Glutamatergic neuron (in vitro differentiated cells): Measurements from ENCODE around the gene RETREG2. TPM values are rescaled to one million over a fixed set of nuclear protein-coding genes. Genes with fewer than 3 reads are reported as not detected.

Source experiments
- DNase-seq: peaks from one replicate; pipeline ENCODE4 v3.0.0; 2022
- H3K27ac Mint-ChIP-seq: one replicate; pipeline ENCODE4 v1.8.0; 2020; ENCODE audit warnings: mild to moderate bottlenecking, mixed read lengths, inconsistent platforms; ENCODE audit not compliant: unreplicated experiment
- H3K27me3 Mint-ChIP-seq: one replicate; pipeline ENCODE4 v1.8.0; 2020; ENCODE audit warnings: mild to moderate bottlenecking, moderate library complexity, mixed read lengths, inconsistent platforms; ENCODE audit not compliant: unreplicated experiment
- H3K36me3 Mint-ChIP-seq: one replicate; pipeline ENCODE4 v1.8.0; 2020; ENCODE audit warnings: mild to moderate bottlenecking, mixed read lengths, inconsistent platforms; ENCODE audit not compliant: unreplicated experiment
- H3K4me1 Mint-ChIP-seq: one replicate; pipeline ENCODE4 v1.8.0; 2020; ENCODE audit warnings: mild to moderate bottlenecking, low read depth, mixed read lengths, inconsistent platforms; ENCODE audit not compliant: unreplicated experiment
- H3K4me3 Mint-ChIP-seq: one replicate; pipeline ENCODE4 v1.8.0; 2020; ENCODE audit warnings: mild to moderate bottlenecking, mixed read lengths, inconsistent platforms; ENCODE audit not compliant: unreplicated experiment
- H3K9me3 Mint-ChIP-seq: one replicate; pipeline ENCODE4 v1.8.0; 2020; ENCODE audit warnings: mild to moderate bottlenecking, moderate library complexity, mixed read lengths, inconsistent platforms; ENCODE audit not compliant: unreplicated experiment
- total RNA-seq: library from RNA; stranded (reverse); fragmentation: NEBNext Ultra II Directional; extraction: Animal tissue kit (Norgen Biotek cat#: 25700); gene quantifications from one replicate; pipeline ENCODE4 v1.2.1, GENCODE V29; 2021; ENCODE audit not compliant: unreplicated experiment
- TF ChIP-seq, protein P1 (sequence below): fragments of 200-600 bp; sonication (generic); IDR thresholded peaks from one replicate; pipeline ENCODE4 v1.5.0; 2021; ENCODE audit not compliant: partially characterized antibody, unreplicated experiment

RETREG2 gene
- total RNA-seq, 1 donor from 2014 or later = 167 TPM

DNA sequence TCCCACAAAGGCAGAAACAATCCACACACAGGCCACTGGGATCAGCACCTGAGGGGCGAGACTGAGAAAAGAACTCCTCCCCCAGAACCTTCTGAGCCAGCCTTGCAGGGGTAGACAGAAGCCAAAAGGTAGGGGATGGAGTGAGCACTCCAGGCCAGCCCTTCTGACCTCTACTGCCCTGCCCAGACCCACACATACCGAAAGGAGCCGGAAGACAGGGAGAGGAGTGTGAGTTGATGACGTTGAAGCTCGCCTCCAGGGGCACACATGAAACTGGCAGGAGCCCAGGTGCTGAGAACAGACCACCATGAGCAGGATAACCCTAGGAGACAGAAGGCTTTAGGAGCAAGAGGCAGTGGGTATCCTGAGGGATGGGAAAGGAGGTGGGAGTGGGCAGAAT, 10.1 kb upstream of the RETREG2 start:
- Mint-ChIP-seq H3K27me3 (peaks cover 8% of the 10 kb centered on the region), H3K36me3 (no peaks in the 10 kb centered on the region), H3K27ac (no peak overlapping the region), H3K4me3 (no peak overlapping the region), H3K9me3 (peaks cover 5% of the 10 kb centered on the region), H3K4me1 (no peaks in the 10 kb centered on the region)
- DNase-seq = no peak
- TF ChIP-seq, protein P1, sequence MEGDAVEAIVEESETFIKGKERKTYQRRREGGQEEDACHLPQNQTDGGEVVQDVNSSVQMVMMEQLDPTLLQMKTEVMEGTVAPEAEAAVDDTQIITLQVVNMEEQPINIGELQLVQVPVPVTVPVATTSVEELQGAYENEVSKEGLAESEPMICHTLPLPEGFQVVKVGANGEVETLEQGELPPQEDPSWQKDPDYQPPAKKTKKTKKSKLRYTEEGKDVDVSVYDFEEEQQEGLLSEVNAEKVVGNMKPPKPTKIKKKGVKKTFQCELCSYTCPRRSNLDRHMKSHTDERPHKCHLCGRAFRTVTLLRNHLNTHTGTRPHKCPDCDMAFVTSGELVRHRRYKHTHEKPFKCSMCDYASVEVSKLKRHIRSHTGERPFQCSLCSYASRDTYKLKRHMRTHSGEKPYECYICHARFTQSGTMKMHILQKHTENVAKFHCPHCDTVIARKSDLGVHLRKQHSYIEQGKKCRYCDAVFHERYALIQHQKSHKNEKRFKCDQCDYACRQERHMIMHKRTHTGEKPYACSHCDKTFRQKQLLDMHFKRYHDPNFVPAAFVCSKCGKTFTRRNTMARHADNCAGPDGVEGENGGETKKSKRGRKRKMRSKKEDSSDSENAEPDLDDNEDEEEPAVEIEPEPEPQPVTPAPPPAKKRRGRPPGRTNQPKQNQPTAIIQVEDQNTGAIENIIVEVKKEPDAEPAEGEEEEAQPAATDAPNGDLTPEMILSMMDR = no peak

DNA sequence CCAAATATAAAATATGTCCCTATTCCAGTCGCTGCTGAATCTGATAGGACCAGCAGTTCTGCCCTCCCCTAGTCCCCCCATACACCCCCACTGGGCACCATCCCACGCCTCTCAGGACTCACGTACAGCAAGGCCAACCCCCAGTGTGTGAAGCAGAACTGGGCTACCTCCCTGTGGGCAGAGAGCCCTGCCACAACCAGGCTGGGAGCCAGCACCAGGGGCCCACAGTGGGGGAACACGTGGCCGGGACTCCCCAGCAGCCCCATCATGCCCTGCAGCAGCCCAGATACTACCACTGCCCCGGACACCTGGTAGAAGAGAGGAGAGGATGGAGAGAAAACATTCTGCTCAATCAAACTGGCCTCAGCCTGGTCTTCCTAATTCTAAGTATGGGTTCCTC, 9.5 kb upstream of the RETREG2 start:
- H3K36me3 Mint-ChIP-seq = no peaks in the 10 kb centered on the region
- H3K4me1 Mint-ChIP-seq = no peaks in the 10 kb centered on the region
- no peak overlapping the region for H3K4me3 Mint-ChIP-seq
- H3K9me3 Mint-ChIP-seq = peaks cover 5% of the 10 kb centered on the region
- H3K27ac Mint-ChIP-seq = no peak overlapping the region
- TF ChIP-seq, protein P1 = no peak
- no peak for DNase-seq
- peaks cover 8% of the 10 kb centered on the region for H3K27me3 Mint-ChIP-seq

DNA sequence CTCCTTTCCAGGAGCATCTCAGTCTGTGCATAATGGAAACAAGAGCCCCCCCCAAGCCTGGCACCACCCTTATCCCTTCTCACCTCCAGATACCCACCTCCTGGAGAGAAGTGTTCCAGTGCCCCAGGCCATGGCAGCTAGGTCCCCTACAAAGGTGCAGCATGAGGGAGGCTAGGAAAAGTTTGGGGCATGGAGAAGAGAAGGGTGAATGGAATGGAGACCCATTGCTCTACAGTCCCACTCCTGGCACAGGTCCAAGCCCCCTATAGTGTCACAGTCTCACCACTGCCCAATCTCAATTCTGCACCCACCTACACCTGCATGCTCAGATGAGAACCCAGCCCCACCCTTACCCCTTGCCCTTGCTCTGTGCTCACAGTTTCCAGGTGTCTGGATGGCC, 9.1 kb upstream of the RETREG2 start:
- no peak for DNase-seq

GRCh38 chr2:219169930-219170654, 8.0 kb upstream of the RETREG2 start, which contains the start of gene SLC23A3:
SLC23A3 (minus strand) TSS chr2:219170029; CDS start chr2:219169984, 45 bp downstream.
- Mint-ChIP-seq H3K27me3 (peaks cover 11% of the 10 kb centered on the region), H3K4me3 (no peak within 1 kb of the TSS), H3K4me1 (peaks cover 8% of the 10 kb centered on the region), H3K9me3 (peaks cover 5% of the 10 kb centered on the region), H3K27ac (no peak within 1 kb of the TSS), H3K36me3 (no peaks in the 10 kb centered on the region)
- TF ChIP-seq, protein P1 = no peak
- no peak for DNase-seq

More for the DNA sequence above, 9.1 kb upstream of the RETREG2 start:
- peaks cover 5% of the 10 kb centered on the region for H3K9me3 Mint-ChIP-seq
- no peak overlapping the region for H3K4me3 Mint-ChIP-seq
- no peak overlapping the region for H3K27ac Mint-ChIP-seq
- H3K4me1 Mint-ChIP-seq = peaks cover under 1% of the 10 kb centered on the region
- TF ChIP-seq, protein P1 = no peak
- peaks cover 8% of the 10 kb centered on the region for H3K27me3 Mint-ChIP-seq
- H3K36me3 Mint-ChIP-seq = no peaks in the 10 kb centered on the region

GRCh38 chr2:219171231-219171651, 6.8 kb upstream of the RETREG2 start:
- TF ChIP-seq, protein P1 = peak; percentile 87
- Mint-ChIP-seq H3K9me3 (peaks cover 12% of the 10 kb centered on the region), H3K36me3 (no peaks in the 10 kb centered on the region), H3K4me3 (no peak overlapping the region), H3K27me3 (peaks cover 14% of the 10 kb centered on the region), H3K27ac (peak overlapping the region; percentile 33), H3K4me1 (peaks cover 11% of the 10 kb centered on the region)
- no peak for DNase-seq
